ENCODE results near the gene RNF112. TPM values are rescaled to one million over a fixed set of nuclear protein-coding genes. Genes with fewer than 3 reads are reported as not detected.

RNF112 gene, protein sequence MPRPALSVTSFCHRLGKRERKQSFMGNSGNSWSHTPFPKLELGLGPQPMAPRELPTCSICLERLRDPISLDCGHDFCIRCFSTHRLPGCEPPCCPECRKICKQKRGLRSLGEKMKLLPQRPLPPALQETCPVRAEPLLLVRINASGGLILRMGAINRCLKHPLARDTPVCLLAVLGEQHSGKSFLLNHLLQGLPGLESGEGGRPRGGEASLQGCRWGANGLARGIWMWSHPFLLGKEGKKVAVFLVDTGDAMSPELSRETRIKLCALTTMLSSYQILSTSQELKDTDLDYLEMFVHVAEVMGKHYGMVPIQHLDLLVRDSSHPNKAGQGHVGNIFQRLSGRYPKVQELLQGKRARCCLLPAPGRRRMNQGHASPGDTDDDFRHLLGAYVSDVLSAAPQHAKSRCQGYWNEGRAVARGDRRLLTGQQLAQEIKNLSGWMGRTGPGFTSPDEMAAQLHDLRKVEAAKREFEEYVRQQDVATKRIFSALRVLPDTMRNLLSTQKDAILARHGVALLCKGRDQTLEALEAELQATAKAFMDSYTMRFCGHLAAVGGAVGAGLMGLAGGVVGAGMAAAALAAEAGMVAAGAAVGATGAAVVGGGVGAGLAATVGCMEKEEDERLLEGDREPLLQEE
- total RNA-seq (2014; rRNA removed; shearing (Covaris generic); ENCODE audit: low replicate concordance) = 1.5 and 1.6 TPM in 2 replicates

DNA sequence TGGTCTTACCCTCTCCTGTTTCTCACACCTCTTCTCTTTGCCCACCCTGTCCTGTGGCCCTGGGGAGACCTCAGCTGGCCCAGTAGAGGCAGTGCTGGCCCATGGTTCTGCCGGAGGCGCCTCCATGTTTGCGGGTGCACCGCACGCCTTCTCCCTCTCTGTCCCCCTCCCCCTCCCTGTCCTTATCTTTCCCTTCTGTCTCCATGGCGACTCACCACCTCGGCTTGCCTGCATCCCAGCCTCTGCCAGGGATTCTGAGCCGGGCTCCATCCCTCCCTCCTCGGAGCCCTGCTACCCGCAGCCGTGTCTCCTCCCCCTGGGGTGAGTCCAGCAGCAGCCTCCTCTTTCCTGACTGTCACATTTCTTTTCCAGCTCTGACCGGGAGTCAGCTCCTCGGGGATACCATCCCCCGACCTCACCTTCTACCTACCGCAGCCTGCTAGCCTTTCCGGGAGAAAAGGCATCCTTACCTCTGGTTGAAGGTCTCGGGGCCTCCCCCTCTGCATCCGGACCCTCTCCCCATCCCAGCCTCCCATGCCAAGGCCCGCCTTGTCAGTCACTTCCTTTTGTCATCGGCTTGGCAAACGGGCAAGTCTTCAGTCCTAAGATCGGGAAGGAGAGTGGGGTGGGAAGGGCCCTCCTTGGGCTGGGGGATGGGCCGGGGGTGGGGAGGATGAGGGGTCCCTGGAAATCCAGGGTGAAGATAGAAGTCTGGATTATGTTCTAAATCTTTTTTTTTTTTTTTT is at the start of gene RNF112:
Gene RNF112 (plus strand): TSS at position 358 of the 746 bp plus-strand sequence. CDS start 177 bp downstream, at position 535.
- in situ Hi-C loops (cut with HindIII; ENCODE audit: low pct_unique_long_range_greater_than_20kb, low sequenced_read_pairs) = no loop called here
- no peak for DNase-seq (ENCODE audit: low read depth)

DNA sequence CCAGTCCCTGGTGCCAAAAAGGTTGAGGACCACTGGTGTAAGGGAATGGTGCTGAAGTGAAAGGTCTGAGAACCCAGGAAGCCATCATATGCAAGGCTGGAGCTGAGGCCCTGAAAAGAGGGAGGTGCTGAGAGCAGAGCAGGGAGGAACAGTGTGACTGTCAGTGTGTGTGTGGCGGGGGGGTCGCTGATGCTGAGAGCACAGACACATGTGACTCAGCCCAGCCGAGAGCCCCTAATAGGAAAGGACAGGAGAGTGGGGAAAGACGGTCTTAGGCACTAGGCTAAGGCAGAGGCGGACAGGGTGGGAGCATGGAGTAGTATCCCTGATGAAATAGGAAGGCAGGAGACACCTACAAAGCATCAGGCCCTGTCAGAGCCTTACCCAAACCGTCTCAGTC is 49.7 kb upstream of the RNF112 start:
- DNase-seq (ENCODE audit: low read depth) = no peak
- in situ Hi-C loops (cut with HindIII; ENCODE audit: low pct_unique_long_range_greater_than_20kb, low sequenced_read_pairs) = no loop called here

- in situ Hi-C loops (cut with HindIII; ENCODE audit: low pct_unique_long_range_greater_than_20kb, low sequenced_read_pairs) = no loop called here
- no peak for DNase-seq (ENCODE audit: low read depth)
Measured at GRCh38 chr17:19361944-19362276, 49.1 kb upstream of the RNF112 start.

GRCh38 chr17:19362277-19363113 is 48.5 kb upstream of the RNF112 start, which contains the start of gene B9D1:
Gene B9D1, minus strand, starts transcription at chr17:19362723. Its CDS starts 154 bp downstream, at chr17:19362569.
- DNase-seq (ENCODE audit: low read depth) = peak; percentile 89
- in situ Hi-C loops (cut with HindIII; ENCODE audit: low pct_unique_long_range_greater_than_20kb, low sequenced_read_pairs) = no loop called here

DNA sequence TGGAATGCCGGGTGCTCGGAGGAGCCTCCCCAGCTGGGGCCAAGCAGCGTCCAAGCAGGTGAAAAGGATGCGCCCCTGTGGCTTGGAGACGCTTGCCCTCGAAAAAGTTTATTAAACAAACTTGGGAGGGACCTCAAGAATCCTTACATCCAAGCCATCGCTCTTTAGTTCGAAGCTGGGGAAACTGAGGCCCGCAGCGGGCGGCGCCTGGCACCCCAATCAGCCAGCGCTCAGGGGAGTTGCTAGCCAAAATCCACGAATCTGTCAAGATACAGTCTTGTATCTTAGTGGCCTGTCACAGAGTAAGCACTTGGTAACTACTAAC is 48.0 kb upstream of the RNF112 start:
- in situ Hi-C loops (cut with HindIII; ENCODE audit: low pct_unique_long_range_greater_than_20kb, low sequenced_read_pairs) = no loop called here
- no peak for DNase-seq (ENCODE audit: low read depth)

DNA sequence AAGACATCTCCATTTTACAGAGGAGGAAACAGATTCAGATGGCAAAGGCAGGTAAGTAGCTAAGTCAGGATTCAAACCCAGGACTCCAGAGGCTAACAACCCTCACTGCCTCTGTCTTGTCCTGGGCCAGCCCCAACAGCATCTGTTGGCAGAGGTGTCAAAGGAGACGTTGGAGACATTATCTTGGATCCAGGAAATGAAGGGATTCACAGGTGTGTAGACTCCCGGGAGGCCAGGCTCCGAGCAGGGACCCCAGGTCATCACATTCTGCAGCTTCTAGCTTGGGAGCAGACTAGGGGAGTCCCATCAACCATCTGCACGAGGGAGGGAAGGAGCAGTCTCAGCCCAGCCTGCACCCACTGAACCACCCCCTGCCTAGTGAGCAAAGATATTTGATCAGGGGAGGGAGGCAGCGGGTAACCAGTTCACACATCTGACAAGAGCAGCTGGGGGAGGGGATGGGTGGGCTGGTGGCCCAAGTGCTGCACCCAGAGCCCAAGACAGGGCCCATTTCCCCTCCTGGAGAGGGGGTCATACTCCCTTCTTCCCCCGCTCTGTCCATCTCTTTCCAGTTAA is 47.5 kb upstream of the RNF112 start:
- in situ Hi-C loops (cut with HindIII; ENCODE audit: low pct_unique_long_range_greater_than_20kb, low sequenced_read_pairs) = no loop called here
- no peak for DNase-seq (ENCODE audit: low read depth)

GRCh38 chr17:19364699-19365498 is 46.1 kb upstream of the RNF112 start:
- no peak for DNase-seq (ENCODE audit: low read depth)
- in situ Hi-C loops (cut with HindIII; ENCODE audit: low pct_unique_long_range_greater_than_20kb, low sequenced_read_pairs) = no loop called here

- in situ Hi-C loops (cut with HindIII; ENCODE audit: low pct_unique_long_range_greater_than_20kb, low sequenced_read_pairs) = no loop called here
- DNase-seq (ENCODE audit: low read depth) = no peak
Measured at GRCh38 chr17:19365499-19365817, 45.6 kb upstream of the RNF112 start.

DNA sequence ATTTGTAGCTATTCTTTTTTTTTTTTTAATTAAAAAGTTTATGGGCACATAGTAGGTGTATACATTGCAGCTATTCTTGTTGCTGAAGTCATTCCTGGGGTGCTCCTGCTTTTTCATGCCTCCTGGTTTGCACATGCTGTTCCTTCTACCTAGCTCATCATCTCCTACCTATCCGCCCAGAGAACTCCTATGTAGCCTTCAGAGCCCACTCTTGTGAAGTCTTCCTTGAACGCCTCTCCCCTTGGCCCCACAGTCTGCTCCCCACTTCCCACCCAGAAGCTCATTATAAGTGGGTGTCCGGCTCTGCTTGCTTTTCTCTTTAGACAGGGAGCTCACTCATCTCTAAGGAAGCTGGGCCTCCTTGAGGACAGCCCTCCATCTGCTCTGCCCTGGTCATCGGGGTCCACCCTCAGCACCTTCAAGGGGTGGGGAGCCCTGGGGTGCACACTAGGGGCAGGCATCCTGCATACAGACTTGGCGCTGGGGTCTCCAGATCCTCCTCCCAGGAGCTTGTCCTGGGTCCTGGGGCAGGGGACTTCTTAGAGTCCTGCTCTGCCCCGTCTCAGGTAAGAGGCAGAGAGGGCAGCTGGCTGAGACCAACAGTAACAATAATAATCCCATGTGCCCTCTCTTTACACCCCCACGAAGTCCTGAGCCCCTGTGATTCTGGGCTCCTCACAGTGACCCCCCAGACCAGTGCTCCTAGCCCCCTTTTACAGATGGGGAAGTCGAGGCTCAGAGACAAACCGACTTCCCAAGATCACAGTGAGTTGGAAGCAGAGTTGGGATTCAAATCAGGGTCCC is 45.0 kb upstream of the RNF112 start:
- DNase-seq (ENCODE audit: low read depth) = no peak
- in situ Hi-C loops (cut with HindIII; ENCODE audit: low pct_unique_long_range_greater_than_20kb, low sequenced_read_pairs) = no loop called here

DNA sequence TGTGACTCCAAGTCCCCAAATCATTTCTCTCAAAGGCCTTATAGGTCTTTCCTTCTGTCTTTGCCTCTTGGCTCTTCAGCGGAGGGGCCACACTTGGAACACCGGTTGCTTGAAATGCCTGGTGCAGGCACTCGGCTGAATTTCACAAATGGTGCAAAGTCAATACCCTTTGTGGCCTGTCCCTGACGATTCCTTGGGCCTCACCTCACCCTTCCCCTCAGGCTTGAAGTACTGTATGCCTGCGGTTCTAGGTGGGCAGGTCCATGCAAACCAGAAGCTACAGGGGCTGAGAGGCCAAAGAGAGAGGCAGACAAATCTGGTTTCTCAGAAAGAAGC is 44.4 kb upstream of the RNF112 start:
- in situ Hi-C loops (cut with HindIII; ENCODE audit: low pct_unique_long_range_greater_than_20kb, low sequenced_read_pairs) = no loop called here
- DNase-seq (ENCODE audit: low read depth) = no peak

DNA sequence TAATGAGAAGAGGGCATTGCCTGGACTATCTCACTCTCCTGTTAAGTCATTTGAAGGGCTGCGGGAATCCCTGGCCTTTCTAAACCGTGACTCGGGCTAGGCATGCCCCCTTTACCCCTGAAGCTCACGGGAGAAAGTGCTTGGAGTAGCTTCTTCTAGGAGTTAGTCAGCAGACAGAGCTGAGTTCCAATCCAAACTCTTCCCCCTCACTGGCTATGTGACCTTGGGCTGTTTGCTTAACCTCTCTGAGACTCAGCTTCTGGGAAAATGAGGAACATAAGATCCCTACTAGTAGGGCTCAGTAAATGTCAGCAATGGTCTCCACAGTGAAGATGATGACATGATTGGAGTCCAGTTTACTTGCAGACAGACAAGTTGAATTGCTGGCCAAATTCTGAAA is 42.8 kb upstream of the RNF112 start:
- DNase-seq (ENCODE audit: low read depth) = no peak
- in situ Hi-C loops (cut with HindIII; ENCODE audit: low pct_unique_long_range_greater_than_20kb, low sequenced_read_pairs) = no loop called here

GRCh38 chr17:19369107-19369778 is 41.8 kb upstream of the RNF112 start:
- in situ Hi-C loops (cut with HindIII; ENCODE audit: low pct_unique_long_range_greater_than_20kb, low sequenced_read_pairs) = no loop called here
- no peak for DNase-seq (ENCODE audit: low read depth)

GRCh38 chr17:19369846-19370492 is 41.1 kb upstream of the RNF112 start:
- DNase-seq (ENCODE audit: low read depth) = no peak
- in situ Hi-C loops (cut with HindIII; ENCODE audit: low pct_unique_long_range_greater_than_20kb, low sequenced_read_pairs) = no loop called here

DNA sequence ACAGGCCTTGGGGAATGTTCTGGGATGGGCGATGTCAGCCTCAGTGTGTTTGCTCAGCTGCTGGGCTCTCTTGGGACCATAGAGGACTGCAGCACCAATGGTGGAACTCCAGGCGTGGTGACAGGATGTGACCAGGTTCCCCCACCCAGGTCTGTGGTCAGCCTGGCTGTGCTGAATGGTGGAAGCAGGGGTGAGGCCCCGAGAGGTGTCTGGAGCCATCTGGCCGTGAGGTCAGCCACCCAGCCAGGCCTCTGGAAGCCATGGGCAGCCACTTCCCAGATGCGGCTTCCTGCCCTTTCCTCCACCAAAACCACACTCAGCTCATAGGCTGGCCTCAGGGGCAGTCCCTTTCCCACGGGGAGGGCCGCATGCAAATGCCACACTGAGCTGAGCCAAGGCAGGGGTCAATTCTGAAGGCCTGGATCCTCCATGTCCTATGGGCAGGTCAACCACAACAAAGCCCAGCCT is 40.5 kb upstream of the RNF112 start:
- no peak for DNase-seq (ENCODE audit: low read depth)
- in situ Hi-C loops (cut with HindIII; ENCODE audit: low pct_unique_long_range_greater_than_20kb, low sequenced_read_pairs) = no loop called here

- in situ Hi-C loops (cut with HindIII; ENCODE audit: low pct_unique_long_range_greater_than_20kb, low sequenced_read_pairs) = no loop called here
- no peak for DNase-seq (ENCODE audit: low read depth)
Measured at GRCh38 chr17:19371259-19372010, 39.6 kb upstream of the RNF112 start.

Measured in Caki2 (cell line).